Measurements from ENCODE around the gene INAFM1. TPM values are rescaled to one million over a fixed set of nuclear protein-coding genes. Genes with fewer than 3 reads are reported as not detected.

INAFM1 gene
- total RNA-seq, 1 experiment from 2014 or later = 8.1 TPM

- no peak for TF ChIP-seq ZNF281 (CRISPR knock-in tag; IDR thresholded peaks at IDR 0.05)
- 0 out of 2 replicates have a peak, but pooled peaks have one; percentile 38 for TF ChIP-seq FOXP1 (CRISPR knock-in tag; IDR thresholded peaks at IDR 0.05; ENCODE audit: borderline replicate concordance)
- TF ChIP-seq ZNF416 (CRISPR knock-in tag; IDR thresholded peaks at IDR 0.05) = no peak
- TF ChIP-seq, protein P1, sequence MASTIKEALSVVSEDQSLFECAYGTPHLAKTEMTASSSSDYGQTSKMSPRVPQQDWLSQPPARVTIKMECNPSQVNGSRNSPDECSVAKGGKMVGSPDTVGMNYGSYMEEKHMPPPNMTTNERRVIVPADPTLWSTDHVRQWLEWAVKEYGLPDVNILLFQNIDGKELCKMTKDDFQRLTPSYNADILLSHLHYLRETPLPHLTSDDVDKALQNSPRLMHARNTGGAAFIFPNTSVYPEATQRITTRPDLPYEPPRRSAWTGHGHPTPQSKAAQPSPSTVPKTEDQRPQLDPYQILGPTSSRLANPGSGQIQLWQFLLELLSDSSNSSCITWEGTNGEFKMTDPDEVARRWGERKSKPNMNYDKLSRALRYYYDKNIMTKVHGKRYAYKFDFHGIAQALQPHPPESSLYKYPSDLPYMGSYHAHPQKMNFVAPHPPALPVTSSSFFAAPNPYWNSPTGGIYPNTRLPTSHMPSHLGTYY (CRISPR knock-in tag; IDR thresholded peaks at IDR 0.05) = no peak
- TF ChIP-seq, protein P2, sequence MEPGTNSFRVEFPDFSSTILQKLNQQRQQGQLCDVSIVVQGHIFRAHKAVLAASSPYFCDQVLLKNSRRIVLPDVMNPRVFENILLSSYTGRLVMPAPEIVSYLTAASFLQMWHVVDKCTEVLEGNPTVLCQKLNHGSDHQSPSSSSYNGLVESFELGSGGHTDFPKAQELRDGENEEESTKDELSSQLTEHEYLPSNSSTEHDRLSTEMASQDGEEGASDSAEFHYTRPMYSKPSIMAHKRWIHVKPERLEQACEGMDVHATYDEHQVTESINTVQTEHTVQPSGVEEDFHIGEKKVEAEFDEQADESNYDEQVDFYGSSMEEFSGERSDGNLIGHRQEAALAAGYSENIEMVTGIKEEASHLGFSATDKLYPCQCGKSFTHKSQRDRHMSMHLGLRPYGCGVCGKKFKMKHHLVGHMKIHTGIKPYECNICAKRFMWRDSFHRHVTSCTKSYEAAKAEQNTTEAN (CRISPR knock-in tag; IDR thresholded peaks at IDR 0.05) = peak; percentile 93
- TF ChIP-seq IRF2 (CRISPR knock-in tag; IDR thresholded peaks at IDR 0.05; ENCODE audit: borderline replicate concordance, low read depth) = no peak
- 0 out of 2 replicates have a peak, but pooled peaks have one; percentile 29 for TF ChIP-seq ARID4B (CRISPR knock-in tag; IDR thresholded peaks at IDR 0.05; ENCODE audit: borderline replicate concordance)
- no peak for TF ChIP-seq ZNF317 (CRISPR knock-in tag; IDR thresholded peaks at IDR 0.05; ENCODE audit: borderline replicate concordance, low read depth)
- no peak for TF ChIP-seq ETV6 (CRISPR knock-in tag; IDR thresholded peaks at IDR 0.05)
- TF ChIP-seq, protein P3, sequence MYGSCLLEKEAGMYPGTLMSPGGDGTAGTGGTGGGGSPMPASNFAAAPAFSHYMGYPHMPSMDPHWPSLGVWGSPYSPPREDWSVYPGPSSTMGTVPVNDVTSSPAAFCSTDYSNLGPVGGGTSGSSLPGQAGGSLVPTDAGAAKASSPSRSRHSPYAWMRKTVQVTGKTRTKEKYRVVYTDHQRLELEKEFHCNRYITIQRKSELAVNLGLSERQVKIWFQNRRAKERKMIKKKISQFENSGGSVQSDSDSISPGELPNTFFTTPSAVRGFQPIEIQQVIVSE (CRISPR knock-in tag; IDR thresholded peaks at IDR 0.05; ENCODE audit: borderline replicate concordance) = no peak
- no peak for TF ChIP-seq SOX15 (CRISPR knock-in tag; IDR thresholded peaks at IDR 0.05)
- no peak for TF ChIP-seq NFATC4 (CRISPR knock-in tag; IDR thresholded peaks at IDR 0.05)
- TF ChIP-seq GTF2I (CRISPR knock-in tag; conservative IDR thresholded peaks at IDR 0.05) = no peak
- TF ChIP-seq ZNF121 (CRISPR knock-in tag; IDR thresholded peaks at IDR 0.05) = no peak
- 0 out of 2 replicates have a peak, but pooled peaks have one; percentile 27 for TF ChIP-seq GABPB1 (CRISPR knock-in tag; IDR thresholded peaks at IDR 0.05)
- TF ChIP-seq ESRRA (CRISPR knock-in tag; IDR thresholded peaks at IDR 0.05; ENCODE audit: borderline replicate concordance) = no peak
- TF ChIP-seq JUN (CRISPR knock-in tag; IDR thresholded peaks at IDR 0.05) = no peak
- TF ChIP-seq, protein P4, sequence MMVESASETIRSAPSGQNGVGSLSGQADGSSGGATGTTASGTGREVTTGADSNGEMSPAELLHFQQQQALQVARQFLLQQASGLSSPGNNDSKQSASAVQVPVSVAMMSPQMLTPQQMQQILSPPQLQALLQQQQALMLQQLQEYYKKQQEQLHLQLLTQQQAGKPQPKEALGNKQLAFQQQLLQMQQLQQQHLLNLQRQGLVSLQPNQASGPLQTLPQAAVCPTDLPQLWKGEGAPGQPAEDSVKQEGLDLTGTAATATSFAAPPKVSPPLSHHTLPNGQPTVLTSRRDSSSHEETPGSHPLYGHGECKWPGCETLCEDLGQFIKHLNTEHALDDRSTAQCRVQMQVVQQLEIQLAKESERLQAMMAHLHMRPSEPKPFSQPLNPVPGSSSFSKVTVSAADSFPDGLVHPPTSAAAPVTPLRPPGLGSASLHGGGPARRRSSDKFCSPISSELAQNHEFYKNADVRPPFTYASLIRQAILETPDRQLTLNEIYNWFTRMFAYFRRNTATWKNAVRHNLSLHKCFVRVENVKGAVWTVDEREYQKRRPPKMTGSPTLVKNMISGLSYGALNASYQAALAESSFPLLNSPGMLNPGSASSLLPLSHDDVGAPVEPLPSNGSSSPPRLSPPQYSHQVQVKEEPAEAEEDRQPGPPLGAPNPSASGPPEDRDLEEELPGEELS (CRISPR knock-in tag; IDR thresholded peaks at IDR 0.05) = no peak
- TF ChIP-seq PRDM15 (CRISPR knock-in tag; IDR thresholded peaks at IDR 0.05) = no peak
- TF ChIP-seq IRF1 (CRISPR knock-in tag; IDR thresholded peaks at IDR 0.05) = no peak
- TF ChIP-seq SMAD4 (CRISPR knock-in tag; IDR thresholded peaks at IDR 0.05) = no peak
Measured at GRCh38 chr19:47231215-47232054, 43.2 kb upstream of the INAFM1 start (continued).

All from WTC11 (cell line).